Stimulated activated CD8-positive, alpha-beta memory T cell treated with anti-CD3 and anti-CD28 coated beads, Interleukin-4, amount 100 ng/mL, for 24 hours (primary cell): ENCODE data around the gene BABAM2.

Experiments used
- DNase-seq: peaks from one replicate; pipeline ENCODE4 v3.0.0-alpha.2; 2020; ENCODE audit warnings: low read depth

The BABAM2 gene

DNA sequence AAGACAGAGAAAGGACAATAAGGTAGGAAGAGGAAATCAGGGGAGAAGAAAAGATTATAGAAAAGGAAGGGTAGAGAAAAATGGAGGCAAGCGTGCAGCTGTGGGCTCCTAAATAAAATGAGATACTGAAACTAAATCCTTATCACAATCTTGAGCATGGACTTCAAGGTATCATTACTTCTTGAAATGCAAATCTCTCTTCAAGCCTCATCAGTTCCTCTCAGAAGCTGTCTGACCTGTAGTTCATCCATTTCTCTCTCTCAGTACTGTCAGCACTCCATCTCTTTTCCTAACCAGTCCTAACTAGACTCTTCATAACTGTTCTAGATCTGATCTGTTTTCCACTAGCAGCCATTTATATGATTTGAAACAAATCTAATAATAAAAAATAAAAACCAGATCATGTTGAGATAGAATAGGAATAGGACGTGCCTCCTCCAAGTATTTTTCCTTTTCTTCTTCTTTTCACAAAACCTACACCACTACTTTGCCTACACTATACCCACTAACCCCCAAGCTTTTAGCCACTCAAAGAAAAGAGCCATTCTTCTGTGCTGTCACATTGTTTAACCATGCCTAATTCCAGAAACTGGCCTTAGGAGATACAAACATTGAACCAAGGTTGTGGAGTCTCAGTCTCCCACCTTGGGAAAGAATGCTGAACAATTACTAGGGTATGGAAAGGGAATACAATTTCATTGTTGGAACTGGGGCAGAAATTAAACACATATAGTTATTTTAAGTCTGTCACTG lies 21.1 kb downstream of the BABAM2 start:
- no peak for DNase-seq

DNA sequence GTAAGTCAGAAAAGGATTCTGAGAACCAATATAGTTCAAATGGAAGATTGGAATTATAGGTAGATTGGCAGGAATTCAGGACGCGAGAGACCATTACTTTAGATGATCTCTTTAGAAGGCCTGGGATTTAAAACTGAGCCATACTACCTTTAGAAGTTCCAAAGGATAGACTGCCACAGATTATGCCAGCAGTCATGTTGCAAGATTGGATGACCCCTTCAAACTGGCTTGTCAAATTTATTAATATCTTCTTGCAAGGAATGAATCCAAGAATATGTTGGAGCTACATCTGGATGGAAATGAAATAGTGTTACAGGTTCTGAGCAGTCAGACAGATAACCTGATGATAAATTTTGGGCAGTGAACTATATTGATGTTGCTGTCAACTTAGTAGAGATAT lies 22.0 kb downstream of the BABAM2 start:
- no peak for DNase-seq

DNA sequence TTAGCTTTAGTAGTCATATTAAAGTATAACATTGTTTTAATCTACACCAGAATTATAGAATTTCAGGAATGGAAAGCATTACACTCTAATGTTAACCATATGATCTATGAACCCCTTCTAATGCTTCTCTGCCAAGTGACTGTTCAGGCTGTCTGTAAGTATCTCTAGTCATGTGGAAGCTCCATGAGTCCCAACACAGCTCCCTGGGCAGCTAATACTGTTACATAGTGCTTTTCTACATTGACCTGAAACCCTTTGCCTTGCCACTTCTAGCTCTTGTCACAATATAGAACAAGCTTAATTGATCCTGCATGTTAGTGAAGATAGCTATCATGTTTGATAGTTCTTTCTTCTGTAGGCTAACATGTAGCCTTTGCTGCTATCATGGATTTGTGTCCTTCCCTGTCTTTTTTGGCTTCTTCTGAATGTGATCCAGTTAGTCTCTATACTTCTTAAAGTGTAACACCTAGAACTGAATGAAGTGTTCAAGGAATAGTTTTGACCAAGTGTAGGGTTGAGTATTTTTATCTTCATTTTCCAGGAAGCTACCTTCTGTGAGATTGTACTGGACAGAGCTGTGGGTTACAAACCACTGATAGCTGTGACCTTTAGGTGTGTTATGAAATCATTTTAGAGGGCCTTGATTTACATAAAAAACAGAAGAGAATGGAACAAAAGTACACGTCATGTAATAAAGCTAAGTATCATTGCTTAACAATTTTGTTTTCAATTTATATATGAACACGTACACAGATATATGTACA lies 23.7 kb downstream of the BABAM2 start:
- DNase-seq: no peak

DNA sequence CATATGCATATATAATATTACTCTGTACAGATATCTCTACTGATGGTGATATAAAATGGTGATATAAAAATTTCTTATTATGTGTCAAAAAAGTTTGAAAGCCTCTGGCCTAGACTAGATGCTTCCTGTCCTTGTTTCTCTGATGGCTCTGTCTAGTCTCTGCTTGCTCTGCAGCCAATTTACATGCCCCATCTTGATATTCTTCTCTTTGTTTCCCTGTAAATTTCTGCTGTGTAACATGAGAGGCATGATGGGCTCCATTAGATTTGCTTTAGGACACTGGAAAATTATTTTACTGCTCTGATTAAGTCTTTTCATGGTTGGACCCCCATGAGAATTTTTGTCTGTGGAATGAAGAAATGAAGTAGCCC lies 24.3 kb downstream of the BABAM2 start:
- no peak for DNase-seq

DNA sequence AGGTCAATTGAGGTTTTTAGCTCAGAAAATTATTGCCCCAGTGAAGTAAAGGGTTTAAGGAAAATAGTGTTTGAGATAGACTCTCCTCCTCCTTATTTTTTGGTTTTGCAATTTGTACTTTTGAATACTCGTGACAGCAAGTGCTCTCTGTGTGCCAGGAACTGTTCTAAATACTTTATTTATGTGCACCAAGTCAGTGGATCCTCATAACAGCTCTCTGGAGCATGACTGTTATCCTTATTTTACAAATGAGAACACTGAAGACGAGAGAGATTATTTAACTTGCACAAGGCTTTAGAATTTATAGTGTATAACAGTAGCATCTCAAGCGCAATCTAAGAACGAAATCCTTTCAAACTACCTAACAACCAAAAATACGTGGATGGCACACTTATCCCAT lies 24.7 kb downstream of the BABAM2 start:
- DNase-seq: no peak

DNA sequence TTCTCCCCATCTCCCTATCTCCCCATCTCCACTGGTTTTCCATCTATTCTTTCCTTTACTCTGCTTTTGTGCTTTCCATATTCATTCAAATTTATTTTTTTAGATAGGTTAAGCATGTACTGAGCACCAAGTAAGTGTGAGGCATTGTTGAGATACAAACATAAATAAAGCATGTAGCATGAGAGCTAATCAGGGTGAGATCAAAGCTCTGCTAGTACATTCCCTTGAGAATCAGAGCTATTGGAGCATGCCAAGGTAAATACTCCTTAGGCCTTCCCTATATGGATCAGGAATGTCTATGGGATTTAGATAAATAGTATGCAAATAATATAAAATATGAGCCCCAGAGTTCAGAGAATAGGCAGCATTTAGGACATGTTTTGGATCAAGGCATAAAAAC lies 25.3 kb downstream of the BABAM2 start:
- no peak for DNase-seq

DNA sequence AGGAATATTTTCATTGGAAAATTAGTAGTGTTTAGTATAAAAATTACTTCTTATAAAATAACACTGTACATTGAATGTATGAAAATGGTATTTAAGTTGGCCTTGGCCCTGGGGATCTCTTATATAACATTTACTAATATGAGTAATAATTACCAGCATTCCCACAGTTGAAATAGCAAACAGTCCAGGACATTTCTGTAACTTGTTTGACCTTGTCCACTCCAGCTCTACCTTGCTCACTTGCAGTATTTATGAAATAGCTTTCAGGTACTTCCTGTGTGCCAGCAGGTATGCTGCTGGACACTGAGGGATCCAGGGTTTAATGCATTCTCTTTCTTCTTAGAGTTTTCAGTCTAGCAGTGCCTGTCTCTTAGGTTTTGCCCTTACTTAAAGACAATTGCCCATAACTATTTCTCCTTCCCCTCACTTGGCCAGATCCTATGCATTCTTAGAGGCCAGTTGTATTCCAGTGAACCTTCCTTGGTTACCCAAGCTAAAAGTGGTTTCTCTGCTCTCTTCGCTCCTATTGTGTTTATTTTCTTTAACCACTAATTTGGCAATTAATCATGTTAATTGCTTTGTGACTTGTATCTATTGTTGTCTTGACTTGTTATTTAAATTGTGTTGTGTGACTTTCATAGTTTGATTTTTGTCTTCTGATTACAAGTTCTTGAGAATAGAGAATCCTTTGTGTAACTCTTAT lies 25.9 kb downstream of the BABAM2 start:
- DNase-seq: no peak

DNA sequence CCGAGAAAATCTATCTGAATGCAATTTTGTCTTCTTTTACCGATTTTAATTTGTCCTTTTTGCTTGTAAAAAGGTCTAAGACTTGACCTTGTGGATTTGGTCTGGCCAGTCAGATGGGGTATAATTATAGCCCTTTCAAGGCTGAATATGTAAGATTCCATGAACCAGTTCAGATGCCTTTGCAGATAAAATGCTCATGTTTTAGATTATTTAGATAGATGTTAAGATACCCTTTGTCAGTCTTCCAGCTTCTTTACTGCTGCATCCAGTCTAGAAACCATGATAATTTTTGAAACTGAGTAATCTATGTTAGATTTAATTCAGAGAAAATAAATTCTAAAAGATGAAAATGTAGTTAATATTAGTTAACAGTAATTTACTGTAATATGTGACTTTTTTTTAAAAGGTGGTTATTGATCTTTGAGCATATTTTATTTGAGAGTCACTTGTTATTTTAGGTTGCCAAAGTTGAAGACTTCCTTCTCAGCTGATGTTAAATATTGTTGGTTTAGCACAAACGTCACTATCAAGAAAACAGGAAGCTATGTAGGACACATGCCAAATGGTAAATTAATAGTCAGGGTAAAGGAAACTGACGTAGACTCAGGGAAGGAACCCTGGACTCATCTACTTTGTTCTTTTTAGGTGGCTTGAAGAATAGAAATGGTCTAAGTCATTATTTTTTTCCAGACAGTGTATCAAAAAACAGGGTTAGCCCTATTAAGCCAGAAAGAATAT lies 29.8 kb downstream of the BABAM2 start:
- no peak for DNase-seq

DNA sequence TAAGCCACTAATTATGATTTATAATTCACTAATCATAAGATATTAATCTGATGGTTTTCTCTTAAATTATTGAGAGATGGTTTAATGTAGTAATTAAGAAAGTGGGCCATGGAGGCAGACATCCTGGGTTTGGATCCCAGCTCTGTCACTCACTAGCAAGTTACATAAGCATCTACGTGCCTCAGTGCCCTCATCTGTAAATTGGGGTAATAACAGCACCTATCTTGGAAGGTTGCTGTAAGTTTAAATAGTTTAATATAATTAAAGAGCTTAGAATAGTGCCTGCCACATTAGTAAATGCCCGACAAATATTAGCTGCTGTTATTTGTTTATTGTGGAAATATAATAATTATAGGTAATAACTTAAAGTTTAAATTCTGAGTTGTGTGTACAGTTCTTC lies 30.9 kb downstream of the BABAM2 start:
- no peak for DNase-seq

DNA sequence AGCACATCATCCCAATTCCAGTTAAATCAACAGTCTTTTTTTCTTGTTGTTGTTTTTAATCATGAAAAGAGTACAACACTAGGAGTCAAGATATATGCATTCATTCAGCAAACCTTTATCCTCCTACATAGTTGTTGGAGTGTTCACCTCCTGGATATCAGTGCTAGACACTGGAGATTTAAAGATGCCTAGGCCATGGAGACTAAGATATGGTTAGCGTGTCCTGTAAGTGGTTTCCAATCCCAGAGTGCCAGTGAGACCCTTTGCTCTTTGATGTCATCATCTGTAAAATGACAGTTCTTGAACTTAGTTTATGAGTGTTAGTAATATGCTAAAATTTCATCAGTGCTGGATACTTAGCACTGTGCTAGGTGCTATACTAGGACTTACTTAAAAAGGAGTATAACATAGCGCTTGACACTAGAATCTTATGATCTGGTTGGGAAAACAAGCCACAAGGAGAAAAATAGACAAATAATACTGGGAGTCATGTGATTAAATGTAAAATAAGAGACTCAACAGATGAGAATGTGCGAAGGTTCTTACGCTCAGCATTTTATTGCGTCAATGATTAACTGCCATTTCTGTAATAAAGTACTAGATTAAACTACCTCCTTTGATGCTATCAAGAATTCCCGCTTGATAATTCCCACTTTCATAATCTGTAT lies 31.5 kb downstream of the BABAM2 start:
- DNase-seq: no peak

DNA sequence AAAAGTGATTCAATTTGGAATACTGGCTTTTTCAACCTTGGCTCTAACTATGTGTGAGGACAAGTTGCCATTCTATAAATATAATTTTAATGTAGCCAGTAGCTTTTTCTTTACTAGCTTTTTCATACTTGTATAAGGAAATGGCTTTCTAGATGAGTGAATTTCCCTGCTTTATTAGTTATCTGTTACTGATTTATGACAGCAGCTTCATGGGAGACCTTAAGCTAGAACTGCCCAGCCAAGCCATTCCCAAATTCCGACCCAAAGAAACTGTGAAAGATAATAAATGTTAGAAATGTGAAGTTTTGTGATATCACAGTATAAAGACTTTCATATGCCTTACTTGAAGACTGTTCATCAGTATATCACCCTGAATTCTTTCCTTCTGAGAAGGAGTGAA lies 32.3 kb downstream of the BABAM2 start:
- no peak for DNase-seq

DNA sequence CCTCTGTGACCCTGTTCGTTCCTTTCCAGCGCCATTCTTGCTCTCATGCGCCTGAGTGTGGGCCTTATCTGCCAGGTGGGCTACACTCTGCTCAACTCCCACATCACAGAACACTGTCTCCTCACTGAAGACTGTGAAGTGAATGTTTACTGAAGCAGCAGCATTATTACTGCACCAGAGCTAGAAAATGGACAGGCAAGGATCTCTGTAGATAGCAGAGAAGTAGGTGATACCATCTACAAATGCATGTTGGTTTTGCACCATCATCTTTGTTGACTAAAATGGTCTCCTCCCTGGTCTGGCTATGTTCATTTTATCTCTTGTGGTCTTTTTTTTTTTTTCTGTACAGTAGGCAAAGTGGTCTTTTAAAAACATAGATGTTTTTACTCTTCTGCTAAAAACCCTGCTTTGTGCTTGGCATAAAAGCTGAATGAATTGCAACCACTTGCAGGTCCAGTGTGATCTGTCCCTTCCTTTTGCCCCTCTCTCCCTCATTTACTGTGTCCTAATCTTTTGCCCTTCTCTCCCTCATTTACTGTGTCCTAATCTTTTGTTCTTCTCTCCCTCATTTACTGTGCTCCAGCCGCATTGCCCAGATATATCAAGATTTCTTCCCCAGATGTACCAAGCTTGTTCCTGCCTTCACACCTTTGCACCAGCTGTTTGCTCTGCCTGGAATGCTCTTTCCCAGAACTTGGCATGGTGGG lies 35.4 kb downstream of the BABAM2 start:
- DNase-seq: no peak

DNA sequence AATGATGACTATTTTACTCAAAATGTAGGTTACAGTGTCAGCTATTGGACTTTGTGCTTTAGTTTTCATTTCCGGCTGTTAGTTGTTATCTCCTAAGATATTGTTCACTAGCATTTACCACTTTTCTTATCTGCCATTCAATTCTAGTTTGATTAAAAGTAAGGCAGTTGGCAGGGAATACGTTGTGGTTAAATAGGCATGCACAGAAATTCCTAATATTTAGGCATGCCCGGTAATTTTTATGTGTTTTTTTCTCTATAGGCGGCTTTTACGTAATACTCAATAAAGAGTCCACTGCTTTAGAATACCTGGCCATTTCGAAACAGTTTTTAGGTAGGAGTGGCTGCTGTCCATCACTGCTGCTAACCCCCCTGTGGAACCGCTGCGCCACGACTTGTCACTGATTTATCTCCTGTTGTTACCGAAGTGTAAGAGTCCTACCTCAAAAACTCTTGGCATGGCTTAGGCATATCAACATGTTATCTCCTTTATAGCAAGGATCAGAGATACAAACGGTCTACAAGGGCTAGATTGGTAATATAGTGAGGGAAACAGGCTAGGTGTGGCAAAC lies 39.5 kb downstream of the BABAM2 start:
- no peak for DNase-seq

DNA sequence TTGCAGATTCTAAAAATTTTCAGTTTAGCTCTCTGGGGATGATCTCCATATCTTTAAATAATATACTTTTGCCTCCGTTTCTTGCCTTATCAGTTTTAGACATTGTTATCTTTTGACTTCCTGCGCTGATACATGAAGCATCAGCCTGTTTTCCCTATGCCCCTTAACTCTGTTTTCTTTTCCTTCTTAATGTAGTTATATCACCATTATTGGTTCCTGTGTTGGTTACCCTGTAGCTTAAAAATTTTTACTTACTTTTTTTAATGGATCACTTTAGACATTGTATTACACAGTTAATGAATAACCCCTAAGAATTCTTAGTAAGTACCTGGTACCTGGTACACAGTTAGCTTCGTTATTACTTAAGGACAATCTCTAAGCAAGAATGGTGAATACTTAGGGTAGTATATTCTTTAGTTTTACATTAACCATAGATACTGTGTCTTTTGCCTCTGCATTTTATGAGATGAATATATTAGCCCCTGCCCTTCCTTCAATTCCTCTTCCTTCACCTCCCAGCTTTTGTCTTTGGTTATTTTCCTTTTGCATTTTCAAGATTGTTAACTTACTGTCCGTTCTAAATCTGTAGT lies 40.9 kb downstream of the BABAM2 start:
- DNase-seq: no peak

DNA sequence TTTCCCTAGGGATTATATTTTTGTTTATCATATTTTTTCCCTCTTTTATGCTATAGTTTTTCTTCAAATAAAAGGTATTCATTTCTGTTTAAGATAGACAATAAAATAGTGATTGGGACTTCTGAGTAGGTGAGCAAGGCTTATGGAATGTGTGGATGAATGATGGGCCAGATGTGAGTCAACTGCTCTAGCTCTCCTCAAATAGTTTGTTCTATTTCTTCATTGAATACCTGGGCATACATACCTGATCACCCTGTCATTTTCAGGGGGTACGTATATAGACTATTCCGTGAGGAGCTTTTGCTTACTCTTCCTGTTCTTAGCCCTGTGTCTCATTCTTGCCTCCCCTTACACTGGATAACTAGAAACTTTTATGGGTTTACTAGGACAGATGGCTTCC lies 41.9 kb downstream of the BABAM2 start:
- no peak for DNase-seq

DNA sequence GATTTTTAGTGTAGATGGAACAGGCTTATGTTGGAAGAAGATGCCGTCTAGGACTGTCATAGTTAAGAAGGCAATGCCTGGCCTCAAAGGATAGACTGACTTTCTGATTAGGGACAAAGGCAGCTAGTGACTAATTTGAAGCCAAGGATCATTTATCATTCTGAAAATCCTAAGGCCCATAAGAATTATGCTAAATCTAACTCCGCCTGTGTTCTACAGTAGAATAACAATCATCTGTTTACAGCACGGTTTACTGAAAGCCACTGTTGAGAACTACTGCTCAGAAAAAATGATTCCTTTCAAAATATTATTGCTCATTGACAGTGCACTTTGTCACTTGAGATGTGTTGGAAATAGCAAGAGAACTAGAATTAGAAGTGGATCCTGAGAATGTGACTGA lies 44.5 kb downstream of the BABAM2 start:
- no peak for DNase-seq

DNA sequence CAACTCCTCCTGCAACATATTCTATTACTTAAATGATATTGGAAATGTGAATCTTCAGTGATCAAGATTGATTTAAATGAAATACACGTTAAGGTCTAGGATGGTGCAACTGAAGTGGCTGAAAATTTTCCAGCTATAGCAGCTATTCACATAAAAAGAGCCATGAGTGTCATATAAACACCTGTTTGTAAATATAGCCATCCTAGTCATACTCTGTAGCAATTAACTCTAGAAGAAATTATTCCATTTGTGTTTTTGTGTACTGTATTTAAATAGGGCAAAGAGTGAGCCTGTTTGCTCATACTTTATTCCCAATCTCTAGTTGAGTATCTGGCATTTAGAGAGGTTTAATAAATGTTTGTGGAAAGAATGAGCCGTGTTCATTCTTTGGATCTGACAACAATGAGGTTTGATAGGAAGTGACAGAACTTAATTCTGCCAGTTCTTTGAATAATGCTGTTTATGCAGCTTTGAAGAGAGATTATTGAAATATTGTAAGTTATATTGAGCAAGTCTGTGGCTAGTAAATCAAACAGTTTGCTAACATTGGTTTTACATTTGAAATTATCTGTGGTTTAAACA lies 49.7 kb downstream of the BABAM2 start:
- no peak for DNase-seq

DNA sequence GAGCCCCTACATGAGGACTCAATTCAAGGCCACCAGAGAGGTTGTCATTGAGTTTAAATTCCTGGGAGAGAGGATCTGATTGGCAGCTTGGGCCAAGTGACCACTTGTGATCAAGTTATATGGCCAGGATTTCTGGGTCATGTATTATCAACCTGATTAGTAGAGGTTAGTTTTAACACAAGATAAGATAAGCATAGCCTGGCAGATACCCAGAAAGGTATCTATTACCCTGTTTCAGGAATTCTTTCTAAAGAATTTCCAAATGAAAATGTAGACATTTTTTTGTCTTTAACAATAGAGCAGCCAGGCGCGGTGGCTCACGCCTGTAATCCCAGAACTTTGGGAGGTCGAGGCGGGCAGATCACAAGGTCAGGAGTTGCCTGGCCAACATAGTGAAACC lies 50.5 kb downstream of the BABAM2 start:
- no peak for DNase-seq

DNA sequence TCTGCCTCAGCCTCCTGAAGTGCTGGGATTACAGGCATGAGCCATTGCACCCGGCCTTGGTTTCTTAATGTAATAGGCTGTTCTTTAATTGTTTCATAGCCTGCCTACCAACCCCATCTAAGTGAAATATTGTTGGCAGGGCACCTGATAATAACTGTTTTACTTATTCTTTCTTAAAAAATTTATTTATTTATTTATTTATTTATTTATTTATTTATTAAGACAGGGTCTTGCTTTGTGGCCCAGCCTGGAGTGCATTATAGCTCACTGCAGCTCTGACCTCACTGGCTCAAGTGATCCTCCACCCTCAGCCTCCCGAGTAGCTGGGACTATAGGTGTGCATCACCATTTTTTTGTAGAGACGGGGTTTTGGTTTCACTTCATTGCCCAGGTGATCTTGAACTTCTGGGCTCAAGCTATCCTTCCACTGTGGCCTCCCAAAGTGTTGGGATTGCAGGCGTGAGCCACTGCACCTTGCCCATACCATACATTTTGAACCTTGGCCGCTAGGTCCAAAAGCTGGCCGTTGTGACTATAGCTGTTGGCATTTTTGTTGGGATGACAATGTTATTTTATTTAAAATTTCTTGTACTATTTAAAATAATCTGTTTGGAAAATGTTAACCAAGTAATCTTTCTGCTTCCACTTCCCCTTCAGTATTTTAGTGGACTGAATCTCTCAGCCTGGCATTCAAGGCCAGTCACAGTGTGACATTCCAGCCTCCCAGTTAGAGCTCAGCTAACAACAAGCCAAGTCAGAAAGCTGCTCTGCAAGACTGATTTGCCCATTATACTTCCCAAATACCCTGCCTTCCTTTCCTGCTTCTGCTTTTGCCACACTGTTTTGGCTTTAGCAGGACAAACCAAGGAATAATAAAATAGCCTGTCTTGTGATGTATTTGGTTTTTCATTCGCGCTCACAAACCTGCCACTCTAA lies 52.4 kb downstream of the BABAM2 start:
- no peak for DNase-seq
